ENCODE measurements around the gene MSH6.
A peak's percentile ranks its signal among the peaks of the same experiment; 100 is the strongest.

MSH6 gene

DNA sequence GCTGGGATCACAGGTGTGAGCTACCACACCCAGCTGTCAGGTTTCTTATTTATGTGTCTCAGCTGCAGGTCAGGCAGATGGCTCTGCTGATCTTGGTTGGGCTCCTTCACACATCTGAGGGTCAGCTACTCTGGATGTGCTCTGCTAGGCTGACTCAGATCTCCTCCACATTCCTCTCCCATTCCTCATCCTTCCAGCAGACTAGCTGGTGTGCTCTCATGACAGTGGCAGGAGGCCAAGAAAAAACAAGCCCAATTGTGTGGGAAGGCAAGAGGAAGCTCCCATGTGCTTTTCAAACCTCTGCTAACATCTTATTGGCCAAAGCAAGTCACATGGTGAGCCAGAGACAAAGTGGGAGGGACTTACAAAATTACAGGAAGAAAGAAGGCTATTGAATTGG lies 11.7 kb upstream of the MSH6 start:
- Histone ChIP-seq H3K27me3 (ENCODE audit: insufficient read depth, low read length, poor library complexity) (no peaks in the 10 kb centered on the region), H3K4me2 (ENCODE audit: insufficient read depth, low read length) (no peak overlapping the region), H3K79me2 (ENCODE audit: insufficient read depth, low read length) (no peaks in the 10 kb centered on the region), H3K36me3 (ENCODE audit: insufficient read depth, low read length) (no peaks in the 10 kb centered on the region), H3K27ac (ENCODE audit: low read length) (no peak overlapping the region), H3K9me3 (ENCODE audit: insufficient read depth, low read length, severe bottlenecking) (no peaks in the 10 kb centered on the region), H3K4me1 (ENCODE audit: insufficient read depth, low read length) (peaks cover 9% of the 10 kb centered on the region), H3K4me3 (ENCODE audit: low read depth in 1 of 2, low read length in 2 of 2) (no peak overlapping the region), H3K9ac (ENCODE audit: low read depth, low read length) (no peak overlapping the region), H2AFZ (ENCODE audit: low read depth, low read length) (peak overlapping the region; percentile 12), H4K20me1 (ENCODE audit: insufficient read depth, low read length) (no peaks in the 10 kb centered on the region)
- DNase-seq (no peak), ATAC-seq (ENCODE audit: insufficient read depth, low read depth) (no peak)
- TF ChIP-seq CTCF (IDR thresholded peaks at IDR 0.05; ENCODE audit: borderline replicate concordance, extremely low read depth, low read length, poor library complexity, severe bottlenecking) (no peak), EZH2 (IDR thresholded peaks at IDR 0.05; ENCODE audit: borderline replicate concordance, low read depth, low read length, severe bottlenecking) (no peak)

DNA sequence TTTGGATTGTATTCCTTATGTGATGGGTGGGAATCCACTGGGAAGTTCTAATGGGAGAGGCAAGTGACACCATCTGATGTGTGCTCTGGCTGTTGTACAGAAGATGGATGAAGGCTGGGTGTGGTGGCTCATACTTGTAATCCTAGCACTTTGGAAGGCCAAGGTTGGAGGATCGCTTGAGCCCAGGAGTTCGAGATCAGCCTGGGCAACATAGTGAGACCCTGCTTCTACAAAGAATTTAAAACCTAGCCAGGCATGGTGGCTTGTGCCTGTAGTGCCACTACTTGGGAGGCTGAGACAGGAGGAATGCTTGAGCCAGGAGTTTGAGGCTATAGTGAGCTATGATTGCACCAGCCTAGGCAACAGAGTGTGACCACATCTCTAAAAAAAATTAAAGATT lies 10.6 kb upstream of the MSH6 start:
- no peak overlapping the region for H3K9ac ChIP-seq (ENCODE audit: low read depth, low read length)
- no peaks in the 10 kb centered on the region for H4K20me1 ChIP-seq (ENCODE audit: insufficient read depth, low read length)
- no peak overlapping the region for H3K4me3 ChIP-seq (ENCODE audit: low read depth in 1 of 2, low read length in 2 of 2)
- no peaks in the 10 kb centered on the region for H3K9me3 ChIP-seq (ENCODE audit: insufficient read depth, low read length, severe bottlenecking)
- no peak for ATAC-seq (ENCODE audit: insufficient read depth, low read depth)
- no peaks in the 10 kb centered on the region for H3K79me2 ChIP-seq (ENCODE audit: insufficient read depth, low read length)
- no peak overlapping the region for H2AFZ ChIP-seq (ENCODE audit: low read depth, low read length)
- no peaks in the 10 kb centered on the region for H3K27me3 ChIP-seq (ENCODE audit: insufficient read depth, low read length, poor library complexity)
- no peak for DNase-seq
- no peak for TF ChIP-seq EZH2 (IDR thresholded peaks at IDR 0.05; ENCODE audit: borderline replicate concordance, low read depth, low read length, severe bottlenecking)
- no peak for TF ChIP-seq CTCF (IDR thresholded peaks at IDR 0.05; ENCODE audit: borderline replicate concordance, extremely low read depth, low read length, poor library complexity, severe bottlenecking)
- H3K27ac ChIP-seq (ENCODE audit: low read length): no peak overlapping the region
- H3K4me1 ChIP-seq (ENCODE audit: insufficient read depth, low read length): peaks cover 9% of the 10 kb centered on the region
- no peak overlapping the region for H3K4me2 ChIP-seq (ENCODE audit: insufficient read depth, low read length)
- H3K36me3 ChIP-seq (ENCODE audit: insufficient read depth, low read length): no peaks in the 10 kb centered on the region

GRCh38 chr2:47774567-47774966 lies 8.4 kb upstream of the MSH6 start:
- Histone ChIP-seq H2AFZ (ENCODE audit: low read depth, low read length) (no peak overlapping the region), H3K4me1 (ENCODE audit: insufficient read depth, low read length) (no peaks in the 10 kb centered on the region), H3K79me2 (ENCODE audit: insufficient read depth, low read length) (no peaks in the 10 kb centered on the region), H3K27ac (ENCODE audit: low read length) (no peak overlapping the region), H3K4me2 (ENCODE audit: insufficient read depth, low read length) (no peak overlapping the region), H3K27me3 (ENCODE audit: insufficient read depth, low read length, poor library complexity) (no peaks in the 10 kb centered on the region), H3K36me3 (ENCODE audit: insufficient read depth, low read length) (no peaks in the 10 kb centered on the region), H3K4me3 (ENCODE audit: low read depth in 1 of 2, low read length in 2 of 2) (no peak overlapping the region), H4K20me1 (ENCODE audit: insufficient read depth, low read length) (no peaks in the 10 kb centered on the region), H3K9me3 (ENCODE audit: insufficient read depth, low read length, severe bottlenecking) (no peaks in the 10 kb centered on the region), H3K9ac (ENCODE audit: low read depth, low read length) (no peak overlapping the region)
- DNase-seq (no peak), ATAC-seq (ENCODE audit: insufficient read depth, low read depth) (no peak)
- TF ChIP-seq CTCF (IDR thresholded peaks at IDR 0.05; ENCODE audit: borderline replicate concordance, extremely low read depth, low read length, poor library complexity, severe bottlenecking) (no peak), EZH2 (IDR thresholded peaks at IDR 0.05; ENCODE audit: borderline replicate concordance, low read depth, low read length, severe bottlenecking) (no peak)
